B cell (primary cell): ENCODE data around the gene C10orf90.

ENCODE experiments used
- EZH2 ChIP-seq: IDR thresholded peaks from 2 replicates; pipeline ENCODE4 v1.6.1; 2012; ENCODE audit warnings: borderline replicate concordance, low read depth, mild to moderate bottlenecking, moderate library complexity, low read length; ENCODE audit not compliant: insufficient read depth, poor library complexity, severe bottlenecking
- TF ChIP-seq, protein P1 (sequence below): fragments of 200-600 bp; IDR thresholded peaks from one replicate; pipeline ENCODE4 v1.8.0; 2022; ENCODE audit warnings: antibody characterized with exemption, mild to moderate bottlenecking

DNA sequence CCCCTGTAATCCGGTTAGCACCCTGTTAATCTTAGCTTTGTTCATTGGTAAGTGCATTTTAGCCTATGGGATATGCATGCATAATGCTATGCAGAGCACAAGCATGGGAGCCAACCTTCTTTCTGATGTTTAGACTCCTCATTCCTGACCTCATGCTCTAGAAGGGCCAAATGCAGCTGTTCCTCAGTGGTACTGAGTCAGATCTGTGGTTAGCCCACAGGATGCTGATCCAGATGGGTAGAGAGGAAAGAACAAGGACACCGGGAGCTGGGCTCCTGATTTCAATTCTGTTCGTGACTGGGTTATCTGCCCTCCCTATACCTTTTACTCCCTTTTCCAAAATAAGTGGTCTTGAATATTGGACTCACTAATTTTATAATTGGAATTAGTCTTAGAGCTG, 31.7 kb upstream of the C10orf90 start:
- TF ChIP-seq, protein P1, sequence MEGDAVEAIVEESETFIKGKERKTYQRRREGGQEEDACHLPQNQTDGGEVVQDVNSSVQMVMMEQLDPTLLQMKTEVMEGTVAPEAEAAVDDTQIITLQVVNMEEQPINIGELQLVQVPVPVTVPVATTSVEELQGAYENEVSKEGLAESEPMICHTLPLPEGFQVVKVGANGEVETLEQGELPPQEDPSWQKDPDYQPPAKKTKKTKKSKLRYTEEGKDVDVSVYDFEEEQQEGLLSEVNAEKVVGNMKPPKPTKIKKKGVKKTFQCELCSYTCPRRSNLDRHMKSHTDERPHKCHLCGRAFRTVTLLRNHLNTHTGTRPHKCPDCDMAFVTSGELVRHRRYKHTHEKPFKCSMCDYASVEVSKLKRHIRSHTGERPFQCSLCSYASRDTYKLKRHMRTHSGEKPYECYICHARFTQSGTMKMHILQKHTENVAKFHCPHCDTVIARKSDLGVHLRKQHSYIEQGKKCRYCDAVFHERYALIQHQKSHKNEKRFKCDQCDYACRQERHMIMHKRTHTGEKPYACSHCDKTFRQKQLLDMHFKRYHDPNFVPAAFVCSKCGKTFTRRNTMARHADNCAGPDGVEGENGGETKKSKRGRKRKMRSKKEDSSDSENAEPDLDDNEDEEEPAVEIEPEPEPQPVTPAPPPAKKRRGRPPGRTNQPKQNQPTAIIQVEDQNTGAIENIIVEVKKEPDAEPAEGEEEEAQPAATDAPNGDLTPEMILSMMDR: no peak
- no peak for TF ChIP-seq EZH2
